Left lobe of liver (tissue), 2 donors: ENCODE measurements around the gene UAP1L1. TPM values are rescaled to one million over a fixed set of nuclear protein-coding genes. Genes with fewer than 3 reads are reported as not detected.
"Not testable (repeated sequence)": the region's sequence is repeated elsewhere in the genome, so short reads cannot be mapped to it uniquely, and the experiment has no call there.

Source experiments
- ATAC-seq: fragments of 200-7000 bp; cut with Tn5 transposase; one replicate; pipeline ENCODE4 v1.9.1; 2020; ENCODE audit warnings: mild to moderate bottlenecking, moderate library complexity
- DNase-seq: peaks from one replicate; pipeline ENCODE4 v3.0.0-alpha.2; 2020; ENCODE audit warnings: low spot score
- total RNA-seq: library from RNA; stranded (reverse); gene quantifications from one replicate; pipeline ENCODE4 v1.2.1, GENCODE V29; 2021
- donor health status: DM: no; HTN: no; CAD: no; lungs with moderate emphysema.
- donor health status: DM: no; HTN: yes; CAD: no.

The UAP1L1 gene
- total RNA-seq, 1 donor from 2014 or later, result 1.8 TPM

GRCh38 chr9:137111788-137112563 lies 34.7 kb downstream of the UAP1L1 start:
- DNase-seq (no peak), ATAC-seq (no peak)

GRCh38 chr9:137112564-137113384 lies 35.5 kb downstream of the UAP1L1 start:
- ATAC-seq (no peak), DNase-seq (no peak)

- no peak for ATAC-seq
- DNase-seq, result no peak
These were observed 36.3 kb downstream of the UAP1L1 start for GRCh38 chr9:137113385-137114159.

- ATAC-seq, result no peak
These were observed 36.9 kb downstream of the UAP1L1 start for GRCh38 chr9:137114220-137114612.

GRCh38 chr9:137114613-137115393 lies 37.5 kb downstream of the UAP1L1 start, which contains the start of gene DPP7:
DPP7 (minus strand) TSS chr9:137114733; CDS start chr9:137114713, 20 bp downstream.
- peak; percentile 81 for DNase-seq

More at GRCh38 chr9:137114220-137114612, 36.9 kb downstream of the UAP1L1 start:
- no peak for DNase-seq

GRCh38 chr9:137115394-137116026 lies 38.2 kb downstream of the UAP1L1 start:
- no peak for DNase-seq

More at GRCh38 chr9:137114613-137115393, 37.5 kb downstream of the UAP1L1 start, which contains the start of gene DPP7:
- peak; percentile 95 for ATAC-seq

GRCh38 chr9:137116027-137116507 lies 38.8 kb downstream of the UAP1L1 start:
- no peak for ATAC-seq
- no peak for DNase-seq

More at GRCh38 chr9:137115394-137116026, 38.2 kb downstream of the UAP1L1 start:
- ATAC-seq, result no peak

- ATAC-seq (no peak), DNase-seq (no peak)
These were observed 39.4 kb downstream of the UAP1L1 start for GRCh38 chr9:137116728-137117127.

GRCh38 chr9:137117269-137117731 lies 40.0 kb downstream of the UAP1L1 start:
- ATAC-seq, result no peak
- DNase-seq, result no peak

GRCh38 chr9:137118092-137118603 lies 40.8 kb downstream of the UAP1L1 start:
- DNase-seq, ATAC-seq: not testable (repeated sequence)

- not testable (repeated sequence) for ATAC-seq, DNase-seq
These were observed 44.8 kb downstream of the UAP1L1 start for GRCh38 chr9:137121927-137122795.

- ATAC-seq, DNase-seq: not testable (repeated sequence)
These were observed 45.6 kb downstream of the UAP1L1 start for GRCh38 chr9:137122796-137123467.

- ATAC-seq, result no peak
- DNase-seq, result no peak
These were observed 46.1 kb downstream of the UAP1L1 start for GRCh38 chr9:137123468-137123837.

- ATAC-seq, DNase-seq: not testable (repeated sequence)
These were observed 46.7 kb downstream of the UAP1L1 start for GRCh38 chr9:137123952-137124462.

- ATAC-seq (no peak), DNase-seq (no peak)
These were observed 49.5 kb downstream of the UAP1L1 start for GRCh38 chr9:137126786-137127185.

GRCh38 chr9:137127301-137128157 lies 50.2 kb downstream of the UAP1L1 start:
- DNase-seq, result no peak
- no peak for ATAC-seq
